ENCODE data around the gene HS6ST2. TPM values are rescaled to one million over a fixed set of nuclear protein-coding genes. Genes with fewer than 3 reads are reported as not detected.

Gene HS6ST2
- total RNA-seq, 1 donor from 2014 or later: 35.8 TPM

DNA sequence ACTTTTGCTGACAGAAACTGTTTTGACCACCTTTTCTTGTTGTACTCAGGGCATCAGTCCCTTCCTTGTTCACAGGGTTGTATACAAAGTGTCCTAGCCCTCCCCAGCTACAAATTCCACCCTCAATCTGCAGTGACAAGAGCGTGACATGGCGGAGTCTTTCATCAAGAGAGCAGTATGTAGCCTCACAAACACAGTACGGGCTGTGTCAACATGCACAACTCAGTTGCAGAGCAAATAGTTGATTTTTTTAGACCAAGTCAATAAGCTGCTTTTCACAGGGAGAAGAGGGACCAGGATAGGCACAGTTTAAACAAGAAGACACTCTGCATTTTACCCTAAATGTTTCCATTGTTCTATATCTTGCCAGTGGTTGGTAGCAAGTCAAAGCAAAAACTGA, 8.6 kb upstream of the HS6ST2 start:
- H3K4me1 Mint-ChIP-seq (ENCODE audit: unreplicated experiment): peaks cover 49% of the 10 kb centered on the region

DNA sequence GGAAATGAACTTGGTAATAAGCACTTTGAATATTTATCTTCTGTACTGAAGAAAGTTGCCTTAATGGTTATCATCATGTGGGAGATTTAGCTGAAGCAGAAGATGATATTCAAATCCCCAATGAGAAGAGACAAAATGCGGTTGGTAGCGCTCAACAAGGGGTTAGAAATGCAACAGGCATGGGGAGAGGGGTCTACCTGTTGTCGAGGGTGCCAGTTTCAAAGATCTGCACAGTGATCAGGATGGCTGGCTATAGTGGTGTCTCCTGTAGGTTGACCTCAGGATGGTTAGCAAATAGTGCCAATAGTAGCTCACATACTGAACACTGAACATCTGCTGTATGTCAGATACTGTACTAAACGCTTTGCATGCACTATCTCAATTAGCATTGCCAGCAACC, 7.0 kb upstream of the HS6ST2 start:
- no peak overlapping the region for H3K27ac Mint-ChIP-seq
- H3K4me3 Mint-ChIP-seq: no peak overlapping the region

More for the DNA sequence above, 8.6 kb upstream of the HS6ST2 start:
- no peak overlapping the region for H3K4me3 Mint-ChIP-seq
- H3K27me3 Mint-ChIP-seq: no peaks in the 10 kb centered on the region
- no peaks in the 10 kb centered on the region for H3K9me3 Mint-ChIP-seq
- H3K27ac Mint-ChIP-seq: peak overlapping the region; percentile 26
- H3K36me3 Mint-ChIP-seq: no peaks in the 10 kb centered on the region
- DNase-seq (ENCODE audit: extremely low spot score, unreplicated experiment): no peak
- TF ChIP-seq, protein P1, sequence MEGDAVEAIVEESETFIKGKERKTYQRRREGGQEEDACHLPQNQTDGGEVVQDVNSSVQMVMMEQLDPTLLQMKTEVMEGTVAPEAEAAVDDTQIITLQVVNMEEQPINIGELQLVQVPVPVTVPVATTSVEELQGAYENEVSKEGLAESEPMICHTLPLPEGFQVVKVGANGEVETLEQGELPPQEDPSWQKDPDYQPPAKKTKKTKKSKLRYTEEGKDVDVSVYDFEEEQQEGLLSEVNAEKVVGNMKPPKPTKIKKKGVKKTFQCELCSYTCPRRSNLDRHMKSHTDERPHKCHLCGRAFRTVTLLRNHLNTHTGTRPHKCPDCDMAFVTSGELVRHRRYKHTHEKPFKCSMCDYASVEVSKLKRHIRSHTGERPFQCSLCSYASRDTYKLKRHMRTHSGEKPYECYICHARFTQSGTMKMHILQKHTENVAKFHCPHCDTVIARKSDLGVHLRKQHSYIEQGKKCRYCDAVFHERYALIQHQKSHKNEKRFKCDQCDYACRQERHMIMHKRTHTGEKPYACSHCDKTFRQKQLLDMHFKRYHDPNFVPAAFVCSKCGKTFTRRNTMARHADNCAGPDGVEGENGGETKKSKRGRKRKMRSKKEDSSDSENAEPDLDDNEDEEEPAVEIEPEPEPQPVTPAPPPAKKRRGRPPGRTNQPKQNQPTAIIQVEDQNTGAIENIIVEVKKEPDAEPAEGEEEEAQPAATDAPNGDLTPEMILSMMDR (conservative IDR thresholded peaks at IDR 0.05): no peak

DNA sequence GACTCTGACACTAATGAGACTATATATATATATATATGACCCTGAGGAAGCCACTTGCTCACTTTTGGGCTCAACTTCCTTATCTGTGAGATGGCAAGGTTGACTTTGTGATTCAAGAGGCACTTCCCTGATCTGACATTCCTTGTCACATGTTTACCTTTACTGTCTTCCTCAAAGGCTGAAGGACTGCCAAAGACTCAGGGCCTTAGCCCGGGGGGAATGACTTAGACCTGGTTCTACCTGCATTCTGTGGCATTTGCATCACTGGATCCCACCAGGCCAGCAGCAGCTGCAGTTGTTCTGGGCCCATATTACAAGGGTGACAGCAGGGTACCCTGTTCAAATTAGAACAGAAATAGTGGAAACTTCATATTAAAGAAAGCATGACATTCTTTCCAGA, 3.1 kb upstream of the HS6ST2 start:
- Mint-ChIP-seq H3K4me3 (peak overlapping the region; percentile 9), H3K4me1 (ENCODE audit: unreplicated experiment) (peaks cover 38% of the 10 kb centered on the region), H3K9me3 (no peaks in the 10 kb centered on the region), H3K36me3 (no peaks in the 10 kb centered on the region), H3K27me3 (peaks cover 16% of the 10 kb centered on the region), H3K27ac (no peak overlapping the region)
- TF ChIP-seq, protein P1 (conservative IDR thresholded peaks at IDR 0.05): no peak
- DNase-seq (ENCODE audit: extremely low spot score, unreplicated experiment): no peak

More for the DNA sequence above, 7.0 kb upstream of the HS6ST2 start:
- Mint-ChIP-seq H3K27me3 (peaks cover 1% of the 10 kb centered on the region), H3K36me3 (no peaks in the 10 kb centered on the region), H3K9me3 (no peaks in the 10 kb centered on the region), H3K4me1 (ENCODE audit: unreplicated experiment) (peaks cover 58% of the 10 kb centered on the region)
- TF ChIP-seq, protein P1 (conservative IDR thresholded peaks at IDR 0.05): no peak
- no peak for DNase-seq (ENCODE audit: extremely low spot score, unreplicated experiment)

DNA sequence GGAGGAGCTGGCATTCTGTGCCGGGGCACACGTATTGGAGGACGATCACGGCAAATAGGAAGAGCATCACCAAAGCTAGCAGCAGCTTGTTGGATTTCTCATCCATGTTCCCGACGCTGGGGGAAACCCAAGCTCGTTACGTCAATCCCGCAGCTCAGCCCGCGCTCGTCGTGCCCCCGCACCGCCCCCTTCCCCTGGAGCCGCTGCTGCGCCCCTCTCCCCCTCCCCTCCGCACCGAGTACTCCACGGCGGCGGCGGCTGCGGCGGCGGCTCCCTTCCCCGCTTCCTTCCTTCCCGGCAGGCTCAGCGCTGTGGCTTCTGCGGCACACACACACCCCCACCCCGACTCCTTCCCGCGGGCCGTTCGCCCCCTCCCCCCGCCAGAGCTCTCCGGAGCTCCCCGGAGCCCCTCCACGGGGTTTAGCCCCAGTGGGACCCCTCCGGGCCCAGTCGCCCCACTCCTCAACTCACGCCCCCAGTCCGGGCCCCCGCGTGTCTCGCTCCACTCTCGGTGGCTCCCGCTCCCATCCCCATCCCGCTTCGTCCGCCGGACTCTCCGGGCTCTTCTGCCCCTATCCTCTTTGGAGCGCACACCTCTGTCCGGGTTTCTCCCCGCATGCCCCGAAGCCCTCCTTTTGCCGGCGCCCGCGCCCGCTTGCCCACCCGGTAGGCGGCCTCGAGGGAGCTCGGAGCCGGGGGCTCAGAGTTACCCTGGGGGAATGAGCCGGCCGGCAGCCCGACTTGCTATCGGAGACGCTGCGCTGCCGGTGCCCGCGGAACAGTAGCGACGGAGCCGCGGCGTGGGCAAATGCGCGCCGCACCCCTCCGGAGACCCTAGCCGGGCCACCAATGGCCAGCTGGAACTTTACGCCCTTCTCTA, 978 bp downstream of the HS6ST2 start:
- peak; percentile 84 for DNase-seq (ENCODE audit: extremely low spot score, unreplicated experiment)
- peak overlapping the region; percentile 90 for H3K27ac Mint-ChIP-seq
- TF ChIP-seq, protein P1 (conservative IDR thresholded peaks at IDR 0.05): no peak
- peaks cover 31% of the 10 kb centered on the region for H3K27me3 Mint-ChIP-seq
- H3K36me3 Mint-ChIP-seq: peaks cover 10% of the 10 kb centered on the region
- peaks cover 5% of the 10 kb centered on the region for H3K9me3 Mint-ChIP-seq
- peaks cover 42% of the 10 kb centered on the region for H3K4me1 Mint-ChIP-seq (ENCODE audit: unreplicated experiment)
- peak overlapping the region; percentile 93 for H3K4me3 Mint-ChIP-seq

DNA sequence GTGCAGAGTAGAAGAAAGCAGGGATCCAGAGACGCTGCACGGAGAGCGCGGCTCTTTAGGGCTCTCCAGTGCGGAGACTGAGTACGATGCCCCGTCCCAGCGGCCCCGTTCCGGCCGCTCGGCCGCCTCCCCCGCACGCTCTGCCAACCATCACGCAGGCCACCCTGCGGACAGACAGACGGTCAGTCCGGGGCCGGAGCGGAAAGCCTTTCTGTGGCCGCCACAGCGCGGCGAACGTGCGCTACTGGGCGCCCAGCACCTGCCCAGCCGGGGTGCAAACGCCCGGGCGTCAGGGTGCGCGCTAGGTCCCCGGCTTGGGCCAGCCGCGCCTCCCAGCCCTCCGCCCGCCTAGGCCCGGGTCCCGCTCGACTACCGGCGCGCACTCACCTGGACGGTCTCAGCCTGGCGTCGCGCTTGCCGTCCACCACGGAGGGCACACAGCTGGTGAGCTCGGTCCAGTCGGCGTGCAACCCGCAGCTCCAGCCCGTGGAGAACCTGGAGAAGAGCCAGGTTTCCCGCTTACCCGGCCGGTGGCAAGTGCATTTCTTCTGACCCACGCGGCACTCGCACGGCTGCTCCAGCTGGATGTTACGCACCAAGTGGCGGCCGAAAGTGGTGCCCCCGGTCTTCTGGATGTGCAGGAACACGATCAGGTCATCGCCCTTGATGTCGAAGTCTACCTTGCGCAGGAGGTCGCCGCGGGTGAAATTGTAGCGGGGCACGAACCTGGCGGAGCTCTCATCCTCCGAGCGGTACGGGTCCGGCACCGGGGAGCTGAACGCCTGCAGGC, 1.8 kb downstream of the HS6ST2 start:
- Mint-ChIP-seq H3K27me3 (peaks cover 31% of the 10 kb centered on the region), H3K27ac (peak overlapping the region; percentile 68)

More for the DNA sequence above, 1.8 kb downstream of the HS6ST2 start:
- peaks cover 5% of the 10 kb centered on the region for H3K9me3 Mint-ChIP-seq
- H3K4me1 Mint-ChIP-seq (ENCODE audit: unreplicated experiment): peaks cover 37% of the 10 kb centered on the region
- peak overlapping the region; percentile 93 for H3K4me3 Mint-ChIP-seq
- TF ChIP-seq, protein P1 (conservative IDR thresholded peaks at IDR 0.05): peak; percentile 32
- DNase-seq (ENCODE audit: extremely low spot score, unreplicated experiment): no peak
- peaks cover 10% of the 10 kb centered on the region for H3K36me3 Mint-ChIP-seq

Data from type B pancreatic cell (in vitro differentiated cells).